ENCODE data around the gene PCID2.

Gene PCID2

DNA sequence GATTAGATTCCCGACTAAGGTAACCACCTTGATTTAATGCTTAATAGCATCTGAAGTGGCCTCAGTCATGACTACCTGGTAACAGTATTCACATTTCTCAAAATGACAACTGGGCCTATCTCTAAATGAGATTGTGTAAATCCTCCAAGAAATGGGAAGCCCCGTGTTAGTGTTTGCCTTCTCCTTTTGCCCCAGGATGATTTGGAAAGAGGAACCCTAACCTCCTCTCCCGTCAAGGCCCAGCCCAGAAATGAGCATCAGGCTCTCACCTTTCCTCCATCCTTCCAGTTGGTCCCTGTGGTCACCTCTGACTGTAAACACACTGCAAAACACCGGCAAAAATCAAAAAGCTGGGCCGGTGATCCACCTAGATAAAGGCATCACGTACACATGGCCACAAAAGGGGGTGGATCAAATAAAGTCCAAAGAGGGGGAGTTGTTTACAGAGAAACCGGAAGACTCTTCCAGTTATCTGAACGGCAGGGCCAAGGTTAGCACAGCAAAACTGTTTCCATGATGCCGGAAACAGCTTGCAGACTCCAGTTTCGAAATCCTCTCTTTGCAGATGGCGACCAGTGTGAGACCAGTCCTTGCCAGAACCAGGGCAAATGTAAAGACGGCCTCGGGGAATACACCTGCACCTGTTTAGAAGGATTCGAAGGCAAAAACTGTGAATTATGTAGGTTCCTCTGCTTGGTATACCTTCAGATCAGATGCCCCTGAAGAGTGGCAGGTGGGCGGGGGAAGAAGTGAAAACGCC lies 69.5 kb downstream of the PCID2 start:
- H3K27ac ChIP-seq: no peak overlapping the region
- no peak for DNase-seq (ENCODE audit: low read depth, low spot score)

DNA sequence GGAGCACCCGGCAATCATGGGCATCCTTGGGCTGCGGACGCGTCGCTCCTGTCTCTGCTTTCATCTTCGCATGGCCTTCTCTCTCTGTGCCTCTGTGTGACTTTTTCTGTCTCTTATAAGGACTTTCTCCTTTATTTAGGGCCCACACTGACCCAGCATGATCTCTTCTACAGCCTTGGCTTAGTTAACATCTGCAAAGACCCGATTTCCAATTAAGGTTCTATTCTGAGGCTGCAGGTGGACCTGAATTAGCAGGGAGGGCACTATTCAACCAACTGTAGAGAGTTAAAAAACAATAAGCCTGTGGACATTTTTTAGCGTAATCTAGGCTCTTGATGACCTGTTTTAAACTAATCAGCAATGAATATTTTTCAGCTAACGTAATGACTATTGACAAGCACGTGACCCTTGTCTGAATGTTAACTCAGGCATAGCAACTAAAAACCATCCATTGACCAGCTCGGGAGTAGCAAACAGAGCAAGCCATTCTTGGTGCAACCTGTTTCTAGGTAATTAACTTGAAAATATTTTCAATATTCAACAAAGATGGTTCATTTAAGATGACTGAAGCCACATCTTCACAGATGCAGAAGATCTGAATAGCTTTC lies 70.7 kb downstream of the PCID2 start:
- DNase-seq (ENCODE audit: low read depth, low spot score): no peak
- H3K27ac ChIP-seq: no peak overlapping the region

GRCh38 chr13:113135281-113135760 lies 73.1 kb downstream of the PCID2 start:
- H3K27ac ChIP-seq: no peak overlapping the region
- no peak for DNase-seq (ENCODE audit: low read depth, low spot score)

DNA sequence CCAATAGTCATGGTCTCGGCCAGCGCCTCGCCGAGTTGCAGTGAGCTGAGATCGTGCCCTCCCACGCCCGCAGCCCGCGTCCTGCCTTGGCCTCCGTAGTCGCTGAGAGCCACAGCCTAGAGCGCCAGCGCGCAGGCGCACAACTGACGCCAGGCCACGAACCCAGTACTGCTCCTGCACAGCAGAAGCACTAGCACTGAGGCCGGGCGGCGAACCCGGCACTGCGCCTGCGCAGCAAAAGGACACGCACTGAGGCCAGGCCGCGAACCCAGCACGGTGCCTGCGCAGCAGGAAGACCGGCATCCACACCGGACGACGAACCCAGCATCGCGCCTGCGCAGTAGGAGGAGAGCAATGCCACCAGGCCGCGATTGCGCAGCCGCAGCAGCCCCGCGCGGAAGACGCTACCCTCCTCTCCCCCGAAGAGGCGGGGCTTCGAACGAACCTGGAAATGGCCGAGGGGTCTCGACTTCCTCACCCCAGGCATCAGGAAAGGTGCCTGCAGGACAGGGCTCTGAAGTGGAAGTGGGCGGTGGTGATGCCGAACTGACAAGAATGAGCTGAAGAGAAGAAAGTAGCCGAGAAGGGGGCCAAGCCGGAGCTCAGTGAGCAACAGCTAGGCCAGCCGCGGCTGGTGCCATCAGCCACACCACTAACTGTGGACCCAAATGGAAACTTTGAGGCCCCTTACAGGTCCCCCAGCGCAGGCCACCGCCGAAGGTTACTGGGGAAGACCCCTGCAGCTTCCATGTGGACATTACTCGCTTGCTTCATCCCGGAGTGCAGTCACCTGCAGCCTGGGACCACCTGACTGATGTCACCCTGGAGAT lies 78.3 kb downstream of the PCID2 start:
- no peak for DNase-seq (ENCODE audit: low read depth, low spot score)
- H3K27ac ChIP-seq: no peak overlapping the region

DNA sequence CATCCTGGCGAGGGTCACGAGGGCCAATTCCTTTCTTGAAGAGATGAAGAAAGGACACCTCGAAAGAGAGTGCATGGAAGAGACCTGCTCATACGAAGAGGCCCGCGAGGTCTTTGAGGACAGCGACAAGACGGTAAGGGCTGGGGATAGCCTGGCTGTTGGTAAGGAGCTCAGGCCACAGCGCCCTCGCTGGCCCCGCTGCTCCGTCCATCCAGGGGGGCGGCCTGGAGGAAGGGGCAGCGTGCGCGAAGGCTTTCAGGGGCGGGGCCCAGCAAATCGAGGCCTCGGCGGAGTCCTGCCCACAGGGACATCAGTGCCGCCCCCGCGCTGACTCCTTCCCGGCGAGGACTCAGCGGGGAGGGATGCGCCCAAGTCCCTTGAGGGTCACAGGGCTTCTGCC lies 79.0 kb downstream of the PCID2 start:
- H3K27ac ChIP-seq: no peak overlapping the region
- DNase-seq (ENCODE audit: low read depth, low spot score): no peak

Data from epithelial cell of prostate (primary cell).